Nephron progenitor cell (in vitro differentiated cells): ENCODE results near the gene WARS2.

Experiments used
- DNase-seq: peaks from one replicate; pipeline ENCODE4 v3.0.0; 2021
- H3K27ac Mint-ChIP-seq: 2 replicates; pipeline ENCODE4 v1.8.0; 2021; ENCODE audit warnings: mild to moderate bottlenecking, moderate library complexity, mixed read lengths
- H3K27me3 Mint-ChIP-seq: 2 replicates; pipeline ENCODE4 v1.8.0; 2021; ENCODE audit warnings: mild to moderate bottlenecking, low read depth, mixed read lengths; ENCODE audit not compliant: poor library complexity
- H3K36me3 Mint-ChIP-seq: 2 replicates; pipeline ENCODE4 v1.8.0; 2021; ENCODE audit warnings: low read depth, mixed read lengths
- H3K4me1 Mint-ChIP-seq: 2 replicates; pipeline ENCODE4 v1.8.0; 2021; ENCODE audit warnings: mixed read lengths
- H3K4me3 Mint-ChIP-seq: 2 replicates; pipeline ENCODE4 v1.8.0; 2021; ENCODE audit warnings: mild to moderate bottlenecking, moderate library complexity, mixed read lengths
- H3K9me3 Mint-ChIP-seq: 2 replicates; pipeline ENCODE4 v1.8.0; 2021; ENCODE audit warnings: mild to moderate bottlenecking, moderate library complexity, mixed read lengths
- TF ChIP-seq, protein P1 (sequence below): fragments of 200-600 bp; sonication (generic); IDR thresholded peaks from 2 replicates; pipeline ENCODE4 v1.5.0; 2021; ENCODE audit warnings: antibody characterized with exemption

Gene WARS2

DNA sequence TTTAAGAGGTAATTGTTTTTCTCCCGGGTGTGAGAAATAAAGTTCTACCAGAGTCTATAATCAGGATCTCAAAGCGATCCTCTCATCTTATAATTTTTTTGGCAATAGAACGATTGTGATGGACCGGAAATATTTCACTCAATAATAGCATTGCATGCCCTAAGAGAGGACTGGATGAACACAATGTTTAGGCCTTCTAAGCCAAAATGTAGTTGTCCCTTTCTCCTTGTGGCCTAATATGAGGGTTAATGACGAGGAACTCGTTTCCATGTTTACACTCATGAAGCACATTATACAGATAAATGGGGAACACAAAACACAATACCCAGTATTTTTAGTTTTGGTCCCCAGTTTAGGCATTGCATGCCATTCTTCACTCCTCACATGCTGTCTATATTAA is 158.2 kb downstream of the WARS2 start:
- TF ChIP-seq, protein P1, sequence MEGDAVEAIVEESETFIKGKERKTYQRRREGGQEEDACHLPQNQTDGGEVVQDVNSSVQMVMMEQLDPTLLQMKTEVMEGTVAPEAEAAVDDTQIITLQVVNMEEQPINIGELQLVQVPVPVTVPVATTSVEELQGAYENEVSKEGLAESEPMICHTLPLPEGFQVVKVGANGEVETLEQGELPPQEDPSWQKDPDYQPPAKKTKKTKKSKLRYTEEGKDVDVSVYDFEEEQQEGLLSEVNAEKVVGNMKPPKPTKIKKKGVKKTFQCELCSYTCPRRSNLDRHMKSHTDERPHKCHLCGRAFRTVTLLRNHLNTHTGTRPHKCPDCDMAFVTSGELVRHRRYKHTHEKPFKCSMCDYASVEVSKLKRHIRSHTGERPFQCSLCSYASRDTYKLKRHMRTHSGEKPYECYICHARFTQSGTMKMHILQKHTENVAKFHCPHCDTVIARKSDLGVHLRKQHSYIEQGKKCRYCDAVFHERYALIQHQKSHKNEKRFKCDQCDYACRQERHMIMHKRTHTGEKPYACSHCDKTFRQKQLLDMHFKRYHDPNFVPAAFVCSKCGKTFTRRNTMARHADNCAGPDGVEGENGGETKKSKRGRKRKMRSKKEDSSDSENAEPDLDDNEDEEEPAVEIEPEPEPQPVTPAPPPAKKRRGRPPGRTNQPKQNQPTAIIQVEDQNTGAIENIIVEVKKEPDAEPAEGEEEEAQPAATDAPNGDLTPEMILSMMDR, result no peak
- Mint-ChIP-seq H3K36me3 (peaks cover 10% of the 10 kb centered on the region), H3K27me3 (peaks cover 96% of the 10 kb centered on the region), H3K27ac (no peak overlapping the region), H3K4me1 (peaks cover 69% of the 10 kb centered on the region), H3K4me3 (no peak overlapping the region), H3K9me3 (peaks cover 18% of the 10 kb centered on the region)
- no peak for DNase-seq

DNA sequence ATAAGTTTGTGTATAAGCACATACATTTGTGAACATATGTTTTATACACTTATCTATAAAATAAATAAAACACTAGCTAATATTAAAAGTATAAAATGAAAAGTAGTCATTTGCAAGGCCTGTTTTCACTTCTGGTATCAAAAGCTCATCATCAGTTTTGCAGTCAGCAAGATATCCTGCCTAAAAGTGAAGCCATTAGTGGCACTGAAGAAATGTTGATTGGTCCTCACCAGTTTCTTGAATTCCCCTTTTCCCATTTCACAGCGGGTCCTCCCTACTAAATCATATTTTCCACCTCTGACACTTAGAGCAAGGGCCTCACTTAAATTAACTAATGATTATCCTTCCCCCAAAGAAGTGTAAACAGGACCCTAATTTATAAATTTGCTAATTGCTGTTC is 159.0 kb downstream of the WARS2 start:
- no peak overlapping the region for H3K27ac Mint-ChIP-seq
- H3K27me3 Mint-ChIP-seq, result peaks cover 96% of the 10 kb centered on the region
- peaks cover 18% of the 10 kb centered on the region for H3K9me3 Mint-ChIP-seq
- peaks cover 61% of the 10 kb centered on the region for H3K4me1 Mint-ChIP-seq
- TF ChIP-seq, protein P1, result no peak
- no peak for DNase-seq
- peaks cover 10% of the 10 kb centered on the region for H3K36me3 Mint-ChIP-seq
- no peak overlapping the region for H3K4me3 Mint-ChIP-seq
